GM12872 (cell line): ENCODE results near the gene SCG5.

Experiments used
- TF ChIP-seq, protein P1 (sequence below): IDR thresholded peaks from 3 replicates; pipeline ENCODE4 v1.5.1; 2011; ENCODE audit warnings: low read depth, mild to moderate bottlenecking, low read length, moderate library complexity; ENCODE audit not compliant: insufficient read depth

SCG5 gene

DNA sequence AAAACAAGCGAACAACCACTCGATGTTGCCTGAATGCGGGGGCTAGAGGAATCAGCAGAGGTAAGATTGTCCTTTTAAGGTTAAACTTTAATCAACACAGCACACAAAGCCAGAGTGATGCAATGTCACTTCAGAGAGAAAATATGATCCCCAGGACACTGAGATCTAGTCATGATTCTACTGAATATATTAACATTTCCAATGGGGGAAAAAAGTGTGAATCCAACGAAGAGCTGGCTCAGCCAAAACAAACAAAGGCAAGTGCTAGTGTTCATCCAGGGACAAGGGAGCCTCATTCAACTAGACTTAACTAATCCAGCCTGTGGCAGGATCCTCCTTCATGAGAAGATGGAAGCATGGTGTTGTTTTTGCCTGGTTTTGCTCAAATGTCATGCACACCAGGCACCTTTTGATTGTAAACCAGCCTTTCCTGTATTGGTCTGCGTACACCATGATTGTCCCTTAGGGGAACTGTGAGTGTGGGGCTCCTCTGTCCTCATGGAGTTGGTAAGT lies 35.8 kb downstream of the SCG5 start:
- TF ChIP-seq, protein P1, sequence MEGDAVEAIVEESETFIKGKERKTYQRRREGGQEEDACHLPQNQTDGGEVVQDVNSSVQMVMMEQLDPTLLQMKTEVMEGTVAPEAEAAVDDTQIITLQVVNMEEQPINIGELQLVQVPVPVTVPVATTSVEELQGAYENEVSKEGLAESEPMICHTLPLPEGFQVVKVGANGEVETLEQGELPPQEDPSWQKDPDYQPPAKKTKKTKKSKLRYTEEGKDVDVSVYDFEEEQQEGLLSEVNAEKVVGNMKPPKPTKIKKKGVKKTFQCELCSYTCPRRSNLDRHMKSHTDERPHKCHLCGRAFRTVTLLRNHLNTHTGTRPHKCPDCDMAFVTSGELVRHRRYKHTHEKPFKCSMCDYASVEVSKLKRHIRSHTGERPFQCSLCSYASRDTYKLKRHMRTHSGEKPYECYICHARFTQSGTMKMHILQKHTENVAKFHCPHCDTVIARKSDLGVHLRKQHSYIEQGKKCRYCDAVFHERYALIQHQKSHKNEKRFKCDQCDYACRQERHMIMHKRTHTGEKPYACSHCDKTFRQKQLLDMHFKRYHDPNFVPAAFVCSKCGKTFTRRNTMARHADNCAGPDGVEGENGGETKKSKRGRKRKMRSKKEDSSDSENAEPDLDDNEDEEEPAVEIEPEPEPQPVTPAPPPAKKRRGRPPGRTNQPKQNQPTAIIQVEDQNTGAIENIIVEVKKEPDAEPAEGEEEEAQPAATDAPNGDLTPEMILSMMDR = no peak

DNA sequence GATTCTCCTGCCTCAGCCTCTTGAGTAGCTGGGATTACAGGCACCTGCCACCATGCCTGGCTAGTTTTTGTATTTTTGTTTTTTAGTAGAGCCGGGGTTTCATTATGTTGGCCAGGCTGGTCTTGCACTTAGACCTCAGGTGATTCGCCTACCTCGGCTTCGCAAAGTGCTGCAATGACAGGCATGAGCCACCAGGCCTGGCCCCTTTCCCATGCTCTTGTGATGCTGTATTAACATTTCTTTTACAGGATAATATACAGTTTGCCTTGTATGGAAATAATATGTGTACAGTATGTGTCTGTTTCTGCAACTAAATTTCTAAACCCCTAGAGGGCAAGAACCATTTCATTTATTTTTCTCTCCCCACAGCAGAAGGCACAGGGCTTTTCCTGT lies 37.8 kb downstream of the SCG5 start:
- TF ChIP-seq, protein P1 = no peak

DNA sequence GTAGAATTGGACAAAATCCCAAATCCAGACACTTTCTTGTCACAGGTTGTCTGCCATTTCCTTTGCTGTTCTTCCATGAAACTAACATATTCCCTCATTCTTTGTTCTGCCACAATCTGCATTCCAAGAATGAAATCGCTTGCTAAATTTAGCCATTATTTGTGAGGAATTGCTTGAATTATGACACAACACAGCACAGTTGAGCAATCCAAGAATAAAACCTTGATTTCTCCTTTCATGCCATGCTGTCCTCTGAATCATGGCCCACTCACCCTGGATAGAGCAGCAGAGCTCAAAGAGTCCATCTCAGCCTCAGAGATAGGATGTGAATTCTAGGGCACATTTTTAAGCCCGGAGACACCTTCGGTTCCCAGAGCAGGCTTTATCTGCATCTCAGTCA lies 41.1 kb downstream of the SCG5 start:
- TF ChIP-seq, protein P1 = no peak

DNA sequence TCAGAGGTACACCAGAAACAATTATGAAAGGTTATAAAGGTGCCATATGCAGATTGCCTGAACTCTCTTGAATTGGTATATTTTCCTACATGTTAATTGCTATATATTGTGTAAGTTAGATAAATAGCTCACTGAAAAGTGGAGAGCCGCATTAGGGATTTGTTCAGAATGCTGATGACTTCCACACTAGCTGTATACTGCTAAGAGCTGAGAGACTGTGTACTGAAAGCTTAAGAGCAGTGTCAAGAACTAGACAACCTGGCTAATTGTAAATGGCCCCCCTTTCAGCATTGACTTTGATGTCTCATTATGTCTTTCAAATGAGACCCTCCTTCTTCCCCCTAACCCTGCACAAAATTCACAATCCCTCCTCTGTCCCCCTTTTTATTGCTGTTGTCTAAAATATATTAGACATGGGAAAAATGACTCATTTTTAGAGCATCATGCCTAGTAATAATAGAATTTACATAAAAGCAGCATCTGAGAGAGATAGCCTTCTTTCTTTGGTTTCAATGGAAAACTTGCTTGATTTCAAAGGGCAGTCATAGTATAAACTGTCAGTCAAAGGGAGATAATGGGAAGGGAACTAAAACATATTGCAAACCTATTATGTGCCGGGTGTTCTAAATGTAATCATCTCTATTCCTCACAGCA lies 41.6 kb downstream of the SCG5 start:
- TF ChIP-seq, protein P1 = no peak

DNA sequence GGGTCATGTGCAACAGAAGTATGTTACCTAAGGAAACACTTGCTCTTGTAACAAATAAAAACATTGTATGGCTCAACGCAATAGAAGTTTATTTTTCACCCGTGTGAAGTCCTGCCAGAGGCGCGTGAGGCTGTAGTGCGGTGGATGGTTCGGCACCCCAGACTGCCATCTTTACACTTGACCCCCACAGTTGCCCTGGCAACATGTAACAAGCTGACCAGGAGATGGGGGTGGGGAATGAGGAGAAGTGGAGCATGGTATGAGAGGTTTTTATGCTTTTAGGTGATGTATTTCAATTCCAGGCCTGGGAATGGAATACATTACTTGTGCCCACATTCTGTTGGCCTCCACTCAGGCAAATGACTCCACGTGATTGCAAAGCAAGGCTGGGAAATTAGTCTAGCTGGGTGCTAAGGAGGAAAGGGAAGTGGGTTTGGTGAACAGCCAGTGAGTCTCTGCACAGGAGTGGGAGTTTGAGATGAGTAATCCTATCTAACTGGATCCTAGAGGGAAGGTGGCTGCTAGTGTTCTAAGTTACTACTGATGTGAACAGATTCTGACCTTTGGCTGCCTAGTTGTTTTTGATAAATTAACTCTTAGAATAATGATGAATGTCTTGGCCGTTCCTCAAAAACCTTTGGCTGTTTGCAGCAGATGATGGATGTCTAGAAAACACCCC lies 42.5 kb downstream of the SCG5 start:
- TF ChIP-seq, protein P1 = no peak

DNA sequence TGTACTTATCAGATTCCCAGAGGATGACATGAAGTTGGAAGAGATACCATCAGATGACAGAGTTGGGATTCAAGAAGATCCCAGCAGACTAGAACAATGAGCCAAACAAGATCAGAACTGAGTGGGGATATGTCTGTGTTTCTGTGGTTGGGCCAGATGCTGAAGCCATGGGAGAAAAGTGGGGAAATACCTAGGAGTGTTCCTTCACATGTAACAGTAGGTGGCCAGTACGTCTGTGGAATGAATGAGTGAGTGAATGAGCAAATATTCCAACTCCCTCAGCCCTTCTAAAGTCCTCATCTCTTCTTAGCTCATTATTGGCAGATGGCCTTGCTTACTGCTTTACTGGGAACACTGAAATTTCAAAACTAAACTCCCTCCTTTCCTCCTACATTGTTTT lies 44.1 kb downstream of the SCG5 start:
- TF ChIP-seq, protein P1 = no peak

DNA sequence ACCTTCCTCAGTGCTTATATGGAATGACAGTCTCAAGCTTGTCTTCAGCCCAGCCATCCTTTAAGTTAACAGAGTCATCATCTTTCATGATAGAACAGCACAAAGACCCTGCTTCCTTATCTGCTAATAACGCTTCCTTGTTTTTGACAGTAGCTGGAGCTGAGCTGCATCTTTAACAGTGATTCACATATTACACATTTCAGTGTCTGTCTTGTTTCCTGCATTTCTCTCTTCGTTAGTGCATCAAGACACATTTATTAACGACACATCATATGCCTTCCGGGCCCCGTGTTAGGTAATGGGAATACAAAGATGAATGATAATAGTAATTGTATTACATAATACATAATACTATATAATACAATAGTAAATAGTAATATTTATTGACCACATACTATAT lies 46.0 kb downstream of the SCG5 start:
- TF ChIP-seq, protein P1 = no peak
